Measurements from ENCODE around the gene SF1.

DNA sequence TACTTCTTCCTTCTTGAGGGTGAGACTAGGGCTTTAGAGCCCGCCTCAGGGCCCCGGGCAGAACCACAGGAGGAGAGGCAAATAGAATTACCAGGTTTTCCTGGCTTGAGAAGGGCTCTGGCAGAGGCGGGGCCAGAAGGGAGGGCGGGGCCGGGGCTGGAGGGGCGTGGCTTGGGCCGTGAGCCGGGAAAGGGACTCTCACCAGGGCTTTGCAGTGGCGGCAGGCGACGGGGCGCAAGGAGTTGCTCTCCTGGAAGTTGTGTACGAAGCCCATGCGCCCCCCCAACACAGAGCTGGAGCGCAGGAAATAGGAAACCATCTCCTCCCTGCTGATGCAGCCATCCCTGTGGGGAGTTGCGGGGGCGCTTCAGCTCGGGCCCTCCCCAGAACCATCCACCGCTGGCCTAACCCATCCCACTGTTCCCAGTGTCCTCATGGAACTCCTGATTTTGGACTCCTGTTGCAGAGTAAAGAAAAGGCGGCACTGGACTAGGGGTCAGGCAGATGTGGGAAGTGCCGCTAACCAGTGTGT is 48.4 kb downstream of the SF1 start:
- TF ChIP-seq EZH2phosphoT487 (IDR thresholded peaks at IDR 0.05; ENCODE audit: low read depth) (no peak), CTCF (IDR thresholded peaks at IDR 0.05; ENCODE audit: low read depth, low read length) (no peak)

Data from OCI-LY3 (cell line).